ENCODE data around the gene CA12.

The CA12 gene

DNA sequence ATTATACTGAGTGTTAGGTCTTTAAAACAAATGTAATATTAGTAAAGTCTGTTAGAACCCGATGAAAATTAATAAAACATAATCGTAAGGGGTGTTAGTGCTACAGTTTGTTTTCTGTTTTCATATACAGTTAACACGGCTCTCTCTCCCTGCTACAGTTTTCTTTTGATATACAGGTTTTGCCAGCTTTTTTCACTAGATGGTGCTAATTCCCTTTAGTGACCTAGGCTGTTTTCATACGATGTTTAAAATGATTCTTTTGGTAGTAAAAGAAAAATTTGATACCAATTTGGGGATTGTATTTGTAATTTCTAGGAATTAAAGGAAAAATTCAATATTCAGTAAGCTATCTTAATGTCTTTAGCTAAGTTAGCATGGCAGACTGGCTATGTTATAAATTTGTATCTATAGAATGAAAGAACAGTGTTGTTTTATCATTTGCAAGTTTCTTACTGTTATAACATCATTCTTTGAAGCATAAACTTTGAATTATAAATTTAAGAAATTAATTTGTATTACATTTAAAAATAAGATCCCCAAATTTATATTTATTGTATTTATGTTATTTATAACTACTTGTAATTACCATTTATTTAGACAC is 92.8 kb downstream of the CA12 start:
- no peaks in the 10 kb centered on the region for H3K27me3 ChIP-seq (ENCODE audit: control insufficient read depth in 1 of 2, insufficient read depth in 1 of 2, low read length in 2 of 2)
- peaks cover 4 to 59% of the 10 kb centered on the region in 2 experiments for H3K36me3 ChIP-seq (ENCODE audit: control insufficient read depth in 1 of 2, insufficient read depth in 2 of 2, low read depth in 1 of 2, low read length in 2 of 2)
- H3K9me3 ChIP-seq (ENCODE audit: control insufficient read depth, low read length): no peaks in the 10 kb centered on the region
- H2BK15ac ChIP-seq (ENCODE audit: low read depth, poor library complexity, severe bottlenecking): no peak overlapping the region
- H3K4ac ChIP-seq (ENCODE audit: low read depth in 1 of 2, low read length in 2 of 2): no peak overlapping the region
- peak; percentile 69 for DNase-seq
- no peak overlapping the region for H2AFZ ChIP-seq (ENCODE audit: low read depth, low read length)
- no peak overlapping the region for H4K91ac ChIP-seq (ENCODE audit: low read length)
- H2BK12ac ChIP-seq (ENCODE audit: low read length in 2 of 2): no peak overlapping the region
- no peak overlapping the region for H2BK5ac ChIP-seq (ENCODE audit: low read depth, low read length, poor library complexity, severe bottlenecking)
- 12% methylated on average over 3 of the region's 4 CpGs for WGBS
- no peak overlapping the region for H3K14ac ChIP-seq (ENCODE audit: low read length in 2 of 2)
- H2AK5ac ChIP-seq (ENCODE audit: low read length, severe bottlenecking): no peak overlapping the region
- no peak overlapping the region for H3K27ac ChIP-seq (ENCODE audit: low read length, poor library complexity, severe bottlenecking)
- no peak overlapping the region for H2BK120ac ChIP-seq (ENCODE audit: low read depth, low read length)
- H3K18ac ChIP-seq (ENCODE audit: low read depth in 1 of 2, low read length in 2 of 2): no peak overlapping the region
- peak overlapping the region; percentile 18 for H3K9ac ChIP-seq (ENCODE audit: low read length)
- no peak overlapping the region for H3K4me3 ChIP-seq (ENCODE audit: insufficient read depth in 1 of 2, low read depth in 1 of 2, low read length in 2 of 2)
- no peak overlapping the region for H3K4me2 ChIP-seq (ENCODE audit: low read length, poor library complexity, severe bottlenecking)
- no peak overlapping the region for H3K23ac ChIP-seq (ENCODE audit: low read length in 2 of 2)
- no peak overlapping the region for H4K8ac ChIP-seq (ENCODE audit: low read length)
- H3K79me1 ChIP-seq (replicated peaks; ENCODE audit: low read length, poor library complexity, severe bottlenecking): peaks cover 3% of the 10 kb centered on the region
- H3K4me1 ChIP-seq (ENCODE audit: control insufficient read depth, insufficient read depth, low read depth, low read length): no peaks in the 10 kb centered on the region

GRCh38 chr15:63288342-63288741 is 93.3 kb downstream of the CA12 start:
- Histone ChIP-seq H2BK120ac (ENCODE audit: low read depth, low read length) (no peak overlapping the region), H2BK5ac (ENCODE audit: low read depth, low read length, poor library complexity, severe bottlenecking) (no peak overlapping the region), H3K4me3 (ENCODE audit: insufficient read depth in 1 of 2, low read depth in 1 of 2, low read length in 2 of 2) (no peak overlapping the region), H2AFZ (ENCODE audit: low read depth, low read length) (no peak overlapping the region), H4K91ac (ENCODE audit: low read length) (no peak overlapping the region), H2BK12ac (ENCODE audit: low read length in 2 of 2) (no peak overlapping the region), H3K9ac (ENCODE audit: low read length) (peak overlapping the region; percentile 15), H4K8ac (ENCODE audit: low read length) (no peak overlapping the region), H3K23ac (ENCODE audit: low read length in 2 of 2) (no peak overlapping the region), H2BK15ac (ENCODE audit: low read depth, poor library complexity, severe bottlenecking) (no peak overlapping the region), H3K27ac (ENCODE audit: low read length, poor library complexity, severe bottlenecking) (peak overlapping the region; percentile 1), H3K14ac (ENCODE audit: low read length in 2 of 2) (no peak overlapping the region), H2AK5ac (ENCODE audit: low read length, severe bottlenecking) (peak overlapping the region; percentile 39), H3K79me1 (replicated peaks; ENCODE audit: low read length, poor library complexity, severe bottlenecking) (peaks cover 1% of the 10 kb centered on the region), H3K9me3 (ENCODE audit: control insufficient read depth, low read length) (no peaks in the 10 kb centered on the region), H3K4me2 (ENCODE audit: low read length, poor library complexity, severe bottlenecking) (no peak overlapping the region), H3K27me3 (ENCODE audit: control insufficient read depth in 1 of 2, insufficient read depth in 1 of 2, low read length in 2 of 2) (no peaks in the 10 kb centered on the region), H3K4me1 (ENCODE audit: control insufficient read depth, insufficient read depth, low read depth, low read length) (no peaks in the 10 kb centered on the region), H3K18ac (ENCODE audit: low read depth in 1 of 2, low read length in 2 of 2) (no peak overlapping the region), H3K36me3 (ENCODE audit: control insufficient read depth in 1 of 2, insufficient read depth in 2 of 2, low read depth in 1 of 2, low read length in 2 of 2) (peaks cover 4 to 61% of the 10 kb centered on the region in 2 experiments), H3K4ac (ENCODE audit: low read depth in 1 of 2, low read length in 2 of 2) (no peak overlapping the region)
- WGBS: 86% methylated on average over 1 of the region's 1 CpG
- DNase-seq: no peak

GRCh38 chr15:63287109-63287508 is 94.5 kb downstream of the CA12 start:
- H3K4ac ChIP-seq (ENCODE audit: low read depth in 1 of 2, low read length in 2 of 2): no peak overlapping the region
- peak overlapping the region; percentile 19 for H3K27ac ChIP-seq (ENCODE audit: low read length, poor library complexity, severe bottlenecking)
- no peak overlapping the region for H2BK12ac ChIP-seq (ENCODE audit: low read length in 2 of 2)
- no peak overlapping the region for H3K14ac ChIP-seq (ENCODE audit: low read length in 2 of 2)
- H2BK120ac ChIP-seq (ENCODE audit: low read depth, low read length): no peak overlapping the region
- no peak overlapping the region for H2BK5ac ChIP-seq (ENCODE audit: low read depth, low read length, poor library complexity, severe bottlenecking)
- DNase-seq: no peak
- no peak overlapping the region for H2AK5ac ChIP-seq (ENCODE audit: low read length, severe bottlenecking)
- WGBS: 60% methylated on average over 2 of the region's 2 CpGs
- no peak overlapping the region for H2BK15ac ChIP-seq (ENCODE audit: low read depth, poor library complexity, severe bottlenecking)
- H3K27me3 ChIP-seq (ENCODE audit: control insufficient read depth in 1 of 2, insufficient read depth in 1 of 2, low read length in 2 of 2): no peaks in the 10 kb centered on the region
- peak overlapping the region; percentile 45 for H3K9ac ChIP-seq (ENCODE audit: low read length)
- no peak overlapping the region for H4K8ac ChIP-seq (ENCODE audit: low read length)
- H3K9me3 ChIP-seq (ENCODE audit: control insufficient read depth, low read length): no peaks in the 10 kb centered on the region
- H3K4me3 ChIP-seq (ENCODE audit: insufficient read depth in 1 of 2, low read depth in 1 of 2, low read length in 2 of 2): no peak overlapping the region
- H3K4me1 ChIP-seq (ENCODE audit: control insufficient read depth, insufficient read depth, low read depth, low read length): no peaks in the 10 kb centered on the region
- H3K23ac ChIP-seq (ENCODE audit: low read length in 2 of 2): no peak overlapping the region
- H3K18ac ChIP-seq (ENCODE audit: low read depth in 1 of 2, low read length in 2 of 2): no peak overlapping the region
- peaks cover 3% of the 10 kb centered on the region for H3K79me1 ChIP-seq (replicated peaks; ENCODE audit: low read length, poor library complexity, severe bottlenecking)
- no peak overlapping the region for H2AFZ ChIP-seq (ENCODE audit: low read depth, low read length)
- H3K4me2 ChIP-seq (ENCODE audit: low read length, poor library complexity, severe bottlenecking): no peak overlapping the region
- no peak overlapping the region for H4K91ac ChIP-seq (ENCODE audit: low read length)
- H3K36me3 ChIP-seq (ENCODE audit: control insufficient read depth in 1 of 2, insufficient read depth in 2 of 2, low read depth in 1 of 2, low read length in 2 of 2): peaks cover 7 to 69% of the 10 kb centered on the region in 2 experiments

DNA sequence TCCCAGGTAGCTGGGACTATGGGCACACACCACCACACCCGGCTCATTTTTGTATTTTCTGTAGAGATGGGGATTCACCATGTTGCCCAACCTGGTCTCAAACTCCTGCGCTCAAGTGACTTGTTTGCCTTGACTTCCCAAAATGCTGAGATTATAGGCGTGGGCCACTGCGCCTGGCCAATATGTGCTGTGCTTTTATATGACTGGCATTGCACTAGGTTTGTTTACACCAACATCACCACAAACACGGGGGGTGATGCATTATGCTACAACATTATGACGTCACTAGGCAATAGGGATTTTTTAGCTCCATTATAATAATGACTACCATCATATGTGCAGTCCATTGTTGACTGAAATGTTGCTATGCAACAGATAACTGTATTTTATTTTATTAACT is 97.3 kb downstream of the CA12 start:
- H3K4ac ChIP-seq (ENCODE audit: low read depth in 1 of 2, low read length in 2 of 2): no peak overlapping the region

More for the DNA sequence above, 97.3 kb downstream of the CA12 start:
- Histone ChIP-seq H3K36me3 (ENCODE audit: control insufficient read depth in 1 of 2, insufficient read depth in 2 of 2, low read depth in 1 of 2, low read length in 2 of 2) (peaks cover 10 to 86% of the 10 kb centered on the region in 2 experiments), H4K91ac (ENCODE audit: low read length) (no peak overlapping the region), H3K4me1 (ENCODE audit: control insufficient read depth, insufficient read depth, low read depth, low read length) (no peaks in the 10 kb centered on the region), H3K18ac (ENCODE audit: low read depth in 1 of 2, low read length in 2 of 2) (no peak overlapping the region), H3K4me3 (ENCODE audit: insufficient read depth in 1 of 2, low read depth in 1 of 2, low read length in 2 of 2) (no peak overlapping the region), H2BK5ac (ENCODE audit: low read depth, low read length, poor library complexity, severe bottlenecking) (no peak overlapping the region), H3K27ac (ENCODE audit: low read length, poor library complexity, severe bottlenecking) (no peak overlapping the region), H3K23ac (ENCODE audit: low read length in 2 of 2) (no peak overlapping the region), H2BK120ac (ENCODE audit: low read depth, low read length) (no peak overlapping the region), H3K14ac (ENCODE audit: low read length in 2 of 2) (no peak overlapping the region), H2AFZ (ENCODE audit: low read depth, low read length) (no peak overlapping the region), H2BK15ac (ENCODE audit: low read depth, poor library complexity, severe bottlenecking) (no peak overlapping the region), H4K8ac (ENCODE audit: low read length) (no peak overlapping the region), H3K27me3 (ENCODE audit: control insufficient read depth in 1 of 2, insufficient read depth in 1 of 2, low read length in 2 of 2) (no peaks in the 10 kb centered on the region), H3K79me1 (replicated peaks; ENCODE audit: low read length, poor library complexity, severe bottlenecking) (peaks cover 5% of the 10 kb centered on the region), H3K9ac (ENCODE audit: low read length) (no peak overlapping the region), H3K4me2 (ENCODE audit: low read length, poor library complexity, severe bottlenecking) (no peak overlapping the region), H2AK5ac (ENCODE audit: low read length, severe bottlenecking) (no peak overlapping the region), H3K9me3 (ENCODE audit: control insufficient read depth, low read length) (no peaks in the 10 kb centered on the region), H2BK12ac (ENCODE audit: low read length in 2 of 2) (no peak overlapping the region)
- no peak for DNase-seq
- WGBS: 97% methylated on average over 4 of the region's 6 CpGs

Measured in mesenchymal stem cell (in vitro differentiated cells and primary cell).